ENCODE measurements around the gene CEPT1.

- TF ChIP-seq CTCF (IDR thresholded peaks at IDR 0.05; ENCODE audit: low read length): no peak
- no peak for TF ChIP-seq EZH2 (IDR thresholded peaks at IDR 0.05; ENCODE audit: borderline replicate concordance, low read length)
These were observed 40.7 kb upstream of the CEPT1 start for GRCh38 chr1:111099289-111099688.
